Kidney epithelial cell (primary cell): Measurements from ENCODE around the gene CABLES1. TPM values are rescaled to one million over a fixed set of nuclear protein-coding genes. Genes with fewer than 3 reads are reported as not detected.

Source experiments
- DNase-seq: peaks from one replicate; pipeline ENCODE4 v3.0.0-alpha.2; 2010; ENCODE audit warnings: low read depth
- H3K27me3 ChIP-seq: 2 replicates; pipeline ENCODE4 v1.6.0; 2011; ENCODE audit warnings: low read length; ENCODE audit not compliant: control insufficient read depth, insufficient read depth
- H3K36me3 ChIP-seq: 2 replicates; pipeline ENCODE4 v1.5.1; 2011; ENCODE audit warnings: low read length; ENCODE audit not compliant: control insufficient read depth, insufficient read depth
- H3K4me3 ChIP-seq: 2 replicates; pipeline ENCODE4 v1.5.1; 2011; ENCODE audit warnings: low read depth, mild to moderate bottlenecking, control low read depth, low read length
- CTCF ChIP-seq: IDR thresholded peaks from 2 replicates; pipeline ENCODE4 v1.5.1; 2011; ENCODE audit warnings: mild to moderate bottlenecking, moderate library complexity, low read length, control low read depth, inconsistent platforms; ENCODE audit not compliant: insufficient read depth, poor library complexity, severe bottlenecking
- total RNA-seq: library from RNA; depleted of rRNA; stranded (reverse); fragments of >200 nt; gene quantifications from 2 replicates; pipeline ENCODE4 v1.2.3, GENCODE V29; 2015

The CABLES1 gene
- total RNA-seq, 1 donor from 2014 or later, result 9.6 TPM

DNA sequence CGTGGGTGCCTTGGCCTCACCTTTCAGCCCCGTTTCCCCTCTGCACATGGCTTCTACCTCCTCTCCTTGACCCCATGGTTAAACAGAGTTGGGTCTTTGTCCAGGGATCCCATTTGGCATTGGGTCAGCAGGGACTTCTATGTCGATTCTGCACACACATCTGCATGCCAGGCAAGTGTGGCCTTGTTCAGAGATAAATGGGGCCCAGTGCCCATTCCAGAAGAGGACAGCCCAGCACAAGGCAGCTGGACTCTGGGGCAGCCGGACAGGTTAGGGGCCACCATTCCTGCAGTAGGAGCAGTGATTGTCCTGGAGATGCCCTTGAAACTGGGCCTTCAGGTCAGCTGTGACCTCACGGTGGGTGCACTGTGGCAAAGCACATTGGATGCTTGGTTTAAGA, 13.1 kb downstream of the CABLES1 start:
- Histone ChIP-seq H3K4me3 (no peak overlapping the region), H3K36me3 (no peaks in the 10 kb centered on the region), H3K27me3 (no peaks in the 10 kb centered on the region)
- TF ChIP-seq CTCF, result no peak
- no peak for DNase-seq

- DNase-seq, result no peak
- no peaks in the 10 kb centered on the region for H3K36me3 ChIP-seq
- H3K27me3 ChIP-seq, result no peaks in the 10 kb centered on the region
- no peak overlapping the region for H3K4me3 ChIP-seq
- no peak for TF ChIP-seq CTCF
These were observed 14.3 kb downstream of the CABLES1 start for GRCh38 chr18:23149570-23149969.

DNA sequence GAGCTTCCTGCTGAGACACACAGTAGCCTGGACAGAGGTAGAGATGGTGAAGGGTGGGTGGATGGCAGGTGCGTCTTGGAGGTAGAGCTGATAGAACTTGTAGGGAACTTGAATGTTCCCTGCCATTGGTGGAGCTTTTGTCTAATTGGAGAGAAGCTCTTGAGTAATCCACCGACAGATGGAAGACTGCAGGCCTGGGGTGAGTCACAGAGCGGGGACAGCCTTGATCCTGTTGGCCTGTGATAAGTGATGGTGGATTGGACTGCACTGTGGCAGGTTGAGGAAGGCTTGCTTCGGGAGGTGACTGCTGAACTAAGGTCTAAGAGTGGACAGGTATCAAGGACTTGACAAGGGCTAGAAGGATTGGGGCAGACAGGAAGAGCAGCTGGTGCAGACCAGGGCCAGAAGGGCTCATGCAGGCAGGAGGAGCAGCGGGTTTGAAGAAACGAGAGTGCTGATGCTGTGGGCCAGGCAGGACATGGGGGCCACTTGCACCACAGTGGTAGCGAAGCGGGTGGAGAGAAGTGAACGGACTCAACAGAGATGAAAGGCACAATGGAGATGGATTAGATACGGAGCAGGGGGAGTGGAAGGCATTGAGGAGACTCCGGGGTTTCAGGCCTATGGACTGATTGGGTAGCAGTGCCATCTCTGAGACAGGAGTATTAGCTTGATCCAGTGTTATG, 16.3 kb downstream of the CABLES1 start:
- no peak for DNase-seq
- no peak for TF ChIP-seq CTCF
- H3K4me3 ChIP-seq, result no peak overlapping the region

DNA sequence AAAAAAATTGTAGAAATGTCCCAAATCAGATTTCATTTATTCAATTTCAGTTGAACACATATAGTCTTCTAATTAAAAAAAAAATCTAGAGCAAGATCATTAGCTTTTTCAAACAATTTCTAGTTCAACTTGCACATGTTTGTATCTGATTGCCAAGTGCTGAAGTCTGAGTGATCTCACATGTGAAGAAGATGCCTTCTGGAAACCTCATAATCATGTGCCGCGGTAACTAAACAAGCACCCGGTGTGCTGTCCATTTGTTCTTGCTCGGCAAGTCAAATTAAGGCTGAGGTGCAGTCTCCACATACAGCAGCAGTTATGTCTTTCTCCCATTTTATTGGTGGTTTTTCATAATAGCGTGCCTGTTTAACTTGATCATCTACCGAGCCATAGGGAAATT, 18.7 kb downstream of the CABLES1 start:
- Histone ChIP-seq H3K27me3 (no peaks in the 10 kb centered on the region), H3K4me3 (no peak overlapping the region), H3K36me3 (no peaks in the 10 kb centered on the region)
- TF ChIP-seq CTCF, result no peak
- no peak for DNase-seq

More for the DNA sequence above, 16.3 kb downstream of the CABLES1 start:
- Histone ChIP-seq H3K36me3 (no peaks in the 10 kb centered on the region), H3K27me3 (no peaks in the 10 kb centered on the region)

GRCh38 chr18:23154823-23155500, 19.7 kb downstream of the CABLES1 start:
- Histone ChIP-seq H3K27me3 (no peaks in the 10 kb centered on the region), H3K36me3 (no peaks in the 10 kb centered on the region), H3K4me3 (no peak overlapping the region)
- no peak for DNase-seq
- TF ChIP-seq CTCF, result no peak
